ENCODE results near the gene MRPS18C. TPM values are rescaled to one million over a fixed set of nuclear protein-coding genes. Genes with fewer than 3 reads are reported as not detected.

Gene MRPS18C
- total RNA-seq, result 10 to 100 TPM; 85.5 to 86.8 TPM

DNA sequence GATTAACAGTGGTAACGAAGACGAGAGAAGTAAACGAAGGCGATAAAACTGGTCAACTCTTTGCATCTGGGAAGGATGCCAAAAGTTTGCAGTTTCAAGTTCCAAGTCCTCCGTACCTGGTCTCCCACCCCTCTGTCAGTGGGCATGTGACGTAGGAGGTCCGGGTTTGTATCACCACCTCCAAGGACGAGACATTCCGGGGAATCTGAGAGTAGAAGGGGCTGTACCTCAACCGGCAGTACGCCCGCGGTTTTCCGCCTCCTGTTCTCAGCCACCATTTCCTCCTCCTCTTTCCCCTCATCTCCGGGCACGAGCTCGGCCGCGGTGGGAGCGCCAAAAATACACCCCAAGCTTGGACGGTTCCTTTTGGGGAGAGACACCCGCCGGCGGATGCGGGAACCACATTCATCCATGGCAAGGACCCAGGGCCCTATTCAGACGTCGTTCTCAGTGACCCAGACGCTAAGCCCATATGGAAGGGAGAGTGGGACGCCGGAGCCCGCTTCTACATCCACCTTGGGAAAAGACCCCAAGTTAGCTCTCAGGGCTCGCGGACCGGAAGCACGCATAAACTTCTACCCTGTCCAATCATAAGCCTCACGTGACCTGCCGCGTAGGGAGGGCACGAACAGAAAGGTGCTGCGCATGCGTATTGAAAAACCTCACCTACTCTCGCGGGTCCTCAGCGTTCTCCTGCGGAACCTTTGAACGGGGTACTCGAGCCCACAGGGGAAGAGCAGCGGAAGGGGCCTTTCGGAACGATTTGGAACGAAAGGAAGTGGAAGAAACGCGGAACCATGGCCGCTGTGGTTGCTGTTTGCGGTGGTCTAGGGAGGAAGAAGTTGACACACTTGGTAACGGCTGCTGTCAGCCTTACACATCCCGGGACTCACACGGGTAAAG lies at the start of gene MRPS18C, which contains the start of gene HELQ:
Gene MRPS18C (plus strand): TSS at position 778 of the 903 bp plus-strand sequence. CDS start 20 bp downstream, at position 798.
Gene HELQ (minus strand): TSS at position 543 of the 903 bp plus-strand sequence. CDS start 130 bp downstream, at position 413.
- Mint-ChIP-seq H3K27me3 (no peaks in the 10 kb centered on the region), H3K27ac (peak within 1 kb of the TSS; percentile 99), H3K9me3 (no peaks in the 10 kb centered on the region), H3K36me3 (peaks cover 51% of the 10 kb centered on the region), H3K4me1 (peaks cover 41% of the 10 kb centered on the region), H3K4me3 (peak within 1 kb of the TSS; percentile 97)
- peak; percentile 94 for DNase-seq

DNA sequence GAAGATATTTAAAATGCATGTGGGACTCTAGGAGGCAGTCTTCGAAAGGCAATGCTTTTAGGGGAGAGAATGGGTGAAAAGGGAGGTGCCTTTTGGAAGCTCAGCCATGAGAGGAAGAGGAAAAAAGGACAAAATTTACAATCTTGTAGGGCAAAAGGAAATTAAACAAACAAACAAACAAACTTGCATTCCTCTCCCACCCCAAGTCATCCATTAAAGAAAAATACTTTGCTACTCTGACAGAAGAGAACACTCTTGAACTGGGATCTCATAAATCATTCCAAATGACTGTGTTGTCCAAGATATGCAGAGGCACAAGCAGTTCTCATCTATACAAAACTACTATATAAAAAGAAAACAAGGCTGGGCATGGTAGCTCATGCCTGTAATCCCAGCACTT lies 47.0 kb upstream of the MRPS18C start:
- no peaks in the 10 kb centered on the region for H3K4me1 Mint-ChIP-seq
- H3K27ac Mint-ChIP-seq, result no peak overlapping the region
- H3K4me3 Mint-ChIP-seq, result no peak overlapping the region
- no peak for DNase-seq
- no peaks in the 10 kb centered on the region for H3K9me3 Mint-ChIP-seq
- peaks cover 8% of the 10 kb centered on the region for H3K36me3 Mint-ChIP-seq
- H3K27me3 Mint-ChIP-seq, result no peaks in the 10 kb centered on the region

- Mint-ChIP-seq H3K4me3 (no peak overlapping the region), H3K36me3 (peaks cover 6% of the 10 kb centered on the region), H3K9me3 (no peaks in the 10 kb centered on the region), H3K27me3 (no peaks in the 10 kb centered on the region), H3K27ac (no peak overlapping the region), H3K4me1 (no peaks in the 10 kb centered on the region)
- DNase-seq, result no peak
Measured at GRCh38 chr4:83413676-83414075, 42.2 kb upstream of the MRPS18C start.

DNA sequence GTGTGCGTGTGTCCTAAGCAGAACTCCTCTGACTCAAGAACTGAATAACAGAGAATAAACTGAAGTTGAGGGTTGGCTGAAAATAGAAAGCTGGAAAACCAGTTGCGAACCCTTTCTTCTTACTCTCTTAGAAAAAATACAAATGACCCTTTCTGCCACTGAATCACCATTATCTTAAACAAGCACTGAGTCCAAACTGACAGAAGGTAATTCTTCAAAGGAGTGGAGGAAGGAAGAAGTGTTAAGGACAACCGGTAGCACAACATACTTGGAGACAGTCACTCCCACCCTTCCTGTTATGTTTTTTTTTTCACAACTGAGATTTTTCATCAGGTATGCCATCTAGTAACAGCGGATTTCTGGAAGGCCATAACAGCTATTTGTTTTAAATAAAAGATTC lies 38.3 kb upstream of the MRPS18C start:
- no peak for DNase-seq
- Mint-ChIP-seq H3K27me3 (no peaks in the 10 kb centered on the region), H3K36me3 (peaks cover 10% of the 10 kb centered on the region), H3K4me3 (no peak overlapping the region), H3K27ac (no peak overlapping the region), H3K9me3 (no peaks in the 10 kb centered on the region), H3K4me1 (no peaks in the 10 kb centered on the region)

DNA sequence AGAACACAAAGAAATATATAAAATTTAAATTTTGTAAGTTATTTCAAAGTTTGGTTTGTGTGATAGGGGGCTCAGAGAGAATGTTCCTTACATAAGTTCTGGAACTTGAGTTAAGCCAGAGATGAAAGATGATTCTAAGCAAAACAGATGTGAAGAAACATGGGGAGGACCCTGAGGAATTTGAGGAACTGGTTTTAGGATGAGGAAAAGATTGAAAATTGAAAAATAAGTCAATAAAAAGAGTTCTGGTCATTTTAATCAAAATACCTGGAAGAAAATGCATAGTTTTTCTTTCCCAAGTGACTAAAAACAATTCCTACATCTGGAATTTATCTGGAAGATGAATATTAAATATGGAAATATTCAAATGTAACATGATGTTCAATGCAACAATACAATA lies 37.6 kb upstream of the MRPS18C start:
- H3K9me3 Mint-ChIP-seq, result no peaks in the 10 kb centered on the region
- H3K4me3 Mint-ChIP-seq, result no peak overlapping the region
- no peak overlapping the region for H3K27ac Mint-ChIP-seq
- DNase-seq, result no peak
- peaks cover 10% of the 10 kb centered on the region for H3K36me3 Mint-ChIP-seq
- H3K27me3 Mint-ChIP-seq, result no peaks in the 10 kb centered on the region
- H3K4me1 Mint-ChIP-seq, result no peaks in the 10 kb centered on the region

GRCh38 chr4:83431200-83431599 lies 24.7 kb upstream of the MRPS18C start:
- Mint-ChIP-seq H3K4me3 (no peak overlapping the region), H3K27me3 (no peaks in the 10 kb centered on the region), H3K4me1 (peaks cover 7% of the 10 kb centered on the region), H3K9me3 (no peaks in the 10 kb centered on the region), H3K36me3 (peaks cover 13% of the 10 kb centered on the region), H3K27ac (no peak overlapping the region)
- DNase-seq, result no peak

GRCh38 chr4:83436680-83437079 lies 19.2 kb upstream of the MRPS18C start:
- H3K27ac Mint-ChIP-seq, result no peak overlapping the region
- peaks cover 4% of the 10 kb centered on the region for H3K4me1 Mint-ChIP-seq
- H3K9me3 Mint-ChIP-seq, result no peaks in the 10 kb centered on the region
- peaks cover 16% of the 10 kb centered on the region for H3K36me3 Mint-ChIP-seq
- H3K4me3 Mint-ChIP-seq, result no peak overlapping the region
- no peaks in the 10 kb centered on the region for H3K27me3 Mint-ChIP-seq
- no peak for DNase-seq

DNA sequence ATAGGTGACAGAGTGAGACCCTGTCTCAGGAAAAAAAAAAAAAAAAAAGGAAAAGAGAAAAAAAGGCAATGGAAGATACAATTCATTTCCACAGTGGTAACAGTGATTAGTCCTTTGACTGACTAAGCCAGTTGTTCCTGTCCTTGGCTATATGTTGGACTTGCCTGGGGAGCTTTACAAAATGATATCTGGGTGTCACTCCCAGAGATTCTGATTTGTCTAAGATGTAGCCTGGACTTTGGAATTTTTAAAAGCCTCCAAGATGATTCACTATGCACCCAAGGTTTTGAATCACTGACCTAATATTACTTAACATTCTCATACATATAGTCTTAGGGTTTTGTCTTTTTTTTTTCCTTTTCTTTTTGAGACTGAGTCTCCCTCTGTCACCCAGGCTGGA lies 17.1 kb upstream of the MRPS18C start:
- peaks cover 4% of the 10 kb centered on the region for H3K4me1 Mint-ChIP-seq
- DNase-seq, result no peak
- peaks cover 18% of the 10 kb centered on the region for H3K36me3 Mint-ChIP-seq
- H3K4me3 Mint-ChIP-seq, result no peak overlapping the region
- peak overlapping the region; percentile 51 for H3K27ac Mint-ChIP-seq
- H3K9me3 Mint-ChIP-seq, result no peaks in the 10 kb centered on the region
- H3K27me3 Mint-ChIP-seq, result no peaks in the 10 kb centered on the region

DNA sequence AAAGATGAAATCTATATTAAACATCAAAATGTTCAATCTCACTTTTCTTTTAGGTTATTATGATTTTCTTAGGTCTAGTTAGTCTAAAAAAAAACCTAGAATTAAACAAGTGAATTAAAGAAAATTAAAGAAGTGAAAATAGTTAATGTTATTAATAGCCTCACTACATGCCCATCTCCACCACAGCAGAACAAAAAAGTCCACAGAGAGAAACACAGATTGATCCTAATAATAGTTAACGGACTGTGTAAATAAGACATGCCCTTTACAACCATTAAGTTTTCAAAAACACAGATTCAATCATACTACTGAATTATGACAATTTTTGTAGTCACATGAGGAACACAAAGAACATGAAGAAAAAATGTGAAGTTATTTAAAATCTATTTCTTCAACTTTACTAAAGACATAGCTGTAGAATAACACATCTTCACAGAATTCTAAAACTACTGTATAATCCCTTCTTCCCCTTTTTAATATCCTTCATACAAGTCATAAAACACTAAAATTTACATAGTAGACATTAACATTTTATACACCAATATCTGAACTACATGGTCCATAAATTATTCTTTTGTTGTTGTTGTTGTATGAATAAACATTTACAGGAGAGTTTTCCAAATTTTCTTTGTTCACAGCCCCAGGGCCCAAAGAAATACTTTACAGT lies 15.6 kb upstream of the MRPS18C start:
- Mint-ChIP-seq H3K4me1 (peaks cover 4% of the 10 kb centered on the region), H3K36me3 (peaks cover 16% of the 10 kb centered on the region), H3K9me3 (no peaks in the 10 kb centered on the region), H3K4me3 (no peak overlapping the region), H3K27ac (no peak overlapping the region), H3K27me3 (no peaks in the 10 kb centered on the region)
- no peak for DNase-seq

DNA sequence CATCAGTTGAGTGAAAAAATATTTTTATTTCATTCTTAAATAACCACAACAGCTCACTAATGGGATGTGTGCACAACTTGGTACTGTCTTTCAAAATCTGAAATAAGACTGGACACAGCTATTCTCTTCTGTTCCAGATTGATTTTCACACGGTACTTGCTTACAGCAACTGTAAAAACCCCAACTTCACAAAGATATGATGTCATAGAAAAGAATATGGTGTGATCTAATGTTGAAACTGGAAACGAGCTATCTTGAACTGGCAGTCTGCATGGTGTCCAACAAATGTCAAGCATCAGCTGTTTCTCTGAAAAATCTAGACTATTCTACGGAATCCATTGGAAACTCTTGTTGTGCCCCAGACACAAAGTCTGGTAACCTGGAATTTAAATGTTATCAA lies 15.0 kb upstream of the MRPS18C start:
- H3K27ac Mint-ChIP-seq, result no peak overlapping the region
- H3K4me1 Mint-ChIP-seq, result no peaks in the 10 kb centered on the region
- no peak for DNase-seq
- H3K9me3 Mint-ChIP-seq, result no peaks in the 10 kb centered on the region
- H3K4me3 Mint-ChIP-seq, result no peak overlapping the region
- no peaks in the 10 kb centered on the region for H3K27me3 Mint-ChIP-seq
- H3K36me3 Mint-ChIP-seq, result peaks cover 15% of the 10 kb centered on the region

DNA sequence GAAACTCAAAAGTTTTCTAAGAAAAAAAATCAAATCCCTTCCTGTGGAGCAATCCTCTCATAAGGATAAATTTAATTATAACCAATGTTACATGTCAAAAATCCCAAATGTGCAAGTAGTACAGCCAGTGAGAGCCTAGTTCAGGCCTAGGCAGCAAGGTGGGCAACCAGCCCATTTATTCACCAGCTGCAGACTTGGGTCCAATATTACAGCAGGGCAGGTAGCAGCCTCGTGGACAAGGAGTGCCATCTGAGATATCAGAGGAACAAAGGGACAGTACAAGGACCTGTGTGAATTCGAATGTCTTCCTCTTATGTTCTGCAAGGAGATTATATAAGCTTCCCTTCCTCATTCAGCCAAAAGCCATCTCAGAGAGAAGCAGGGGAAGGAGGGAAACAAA lies 6.8 kb upstream of the MRPS18C start:
- Mint-ChIP-seq H3K36me3 (peaks cover 37% of the 10 kb centered on the region), H3K9me3 (no peaks in the 10 kb centered on the region), H3K27ac (no peak overlapping the region), H3K4me3 (no peak overlapping the region), H3K4me1 (peaks cover 19% of the 10 kb centered on the region), H3K27me3 (no peaks in the 10 kb centered on the region)
- DNase-seq, result no peak

DNA sequence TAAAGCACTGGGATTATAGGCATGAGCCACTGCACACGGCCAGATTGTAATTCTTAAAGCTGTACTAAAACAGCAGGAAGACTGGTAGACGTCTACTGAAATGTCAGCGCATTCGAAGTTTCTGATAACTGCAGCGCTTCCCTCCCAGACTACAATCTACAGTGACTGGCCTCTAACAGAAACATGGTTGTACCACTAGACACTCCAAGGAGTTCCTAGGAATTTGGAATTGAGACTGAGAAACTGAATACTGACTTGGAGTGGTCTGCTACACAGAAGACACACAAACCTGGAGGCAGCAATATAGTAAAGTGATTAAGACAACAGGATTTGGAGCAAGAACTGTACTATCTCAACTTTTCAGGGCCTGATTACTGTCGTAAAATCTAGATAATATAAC lies 1.2 kb upstream of the MRPS18C start:
- H3K4me3 Mint-ChIP-seq, result peak overlapping the region; percentile 97
- H3K4me1 Mint-ChIP-seq, result peaks cover 41% of the 10 kb centered on the region
- peak overlapping the region; percentile 99 for H3K27ac Mint-ChIP-seq
- DNase-seq, result no peak
- H3K9me3 Mint-ChIP-seq, result no peaks in the 10 kb centered on the region
- H3K27me3 Mint-ChIP-seq, result no peaks in the 10 kb centered on the region
- H3K36me3 Mint-ChIP-seq, result peaks cover 53% of the 10 kb centered on the region

GRCh38 chr4:83456184-83456501 lies 285 bp downstream of the MRPS18C start:
- Mint-ChIP-seq H3K9me3 (no peaks in the 10 kb centered on the region), H3K36me3 (peaks cover 49% of the 10 kb centered on the region), H3K4me1 (peaks cover 41% of the 10 kb centered on the region), H3K27me3 (no peaks in the 10 kb centered on the region), H3K27ac (peak overlapping the region; percentile 99), H3K4me3 (peak overlapping the region; percentile 97)
- no peak for DNase-seq

DNA sequence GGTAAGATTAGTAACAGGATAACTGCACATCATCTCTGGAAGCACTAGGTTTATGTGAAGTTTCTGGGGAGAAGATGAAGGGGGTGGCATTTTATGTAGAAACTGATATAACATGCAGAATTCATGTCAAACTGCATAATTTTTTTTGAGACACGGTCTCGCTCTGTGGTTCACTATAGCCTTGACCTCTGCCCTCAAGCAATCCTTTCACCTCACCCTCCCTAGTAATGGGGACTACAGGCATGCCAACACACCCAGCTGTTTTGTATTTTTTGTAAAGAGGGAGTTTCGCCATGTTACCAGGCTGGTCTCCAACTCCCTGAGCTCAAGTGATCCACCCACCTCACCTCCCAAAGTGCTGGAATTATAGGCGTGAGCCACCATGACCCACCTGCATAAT lies 17.6 kb downstream of the MRPS18C start:
- DNase-seq, result no peak
- peaks cover 8% of the 10 kb centered on the region for H3K4me1 Mint-ChIP-seq
- no peaks in the 10 kb centered on the region for H3K27me3 Mint-ChIP-seq
- H3K9me3 Mint-ChIP-seq, result no peaks in the 10 kb centered on the region
- H3K27ac Mint-ChIP-seq, result no peak overlapping the region
- peaks cover 12% of the 10 kb centered on the region for H3K36me3 Mint-ChIP-seq
- H3K4me3 Mint-ChIP-seq, result no peak overlapping the region

DNA sequence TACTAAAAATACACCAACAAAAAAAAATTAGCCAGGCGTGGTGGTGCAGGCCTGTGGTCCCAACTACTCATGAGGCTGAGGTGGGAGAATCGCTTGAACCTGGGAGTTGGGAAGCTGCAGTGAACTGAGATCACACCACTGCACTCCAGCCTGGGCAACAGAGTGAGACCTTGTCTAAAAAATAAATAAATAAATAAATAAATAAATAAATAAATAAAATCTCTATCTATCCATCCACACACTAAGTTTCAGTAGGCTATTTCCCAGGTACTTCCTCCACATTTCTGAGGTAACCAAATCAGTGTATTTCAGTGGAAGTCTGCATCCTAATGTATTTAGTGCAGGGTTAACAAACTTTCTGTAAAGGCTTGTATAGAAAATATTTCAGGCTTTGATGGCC lies 18.1 kb downstream of the MRPS18C start:
- Mint-ChIP-seq H3K27me3 (no peaks in the 10 kb centered on the region), H3K36me3 (peaks cover 11% of the 10 kb centered on the region)

More for the DNA sequence above, 18.1 kb downstream of the MRPS18C start:
- Mint-ChIP-seq H3K9me3 (no peaks in the 10 kb centered on the region), H3K4me1 (peaks cover 8% of the 10 kb centered on the region), H3K4me3 (no peak overlapping the region), H3K27ac (no peak overlapping the region)
- DNase-seq, result no peak

Data from activated naive CD8-positive, alpha-beta T cell treated with anti-CD3 and anti-CD28 coated beads for 36 hours (primary cell).